SK-N-SH (cell line): Measurements from ENCODE around the gene LAPTM4A.

ENCODE experiments used
- CTCF ChIP-seq: fragments of 200-600 bp; sonication (generic); IDR thresholded peaks from 2 replicates; pipeline ENCODE4 v1.6.1; 2017; ENCODE audit warnings: antibody characterized with exemption, mild to moderate bottlenecking, moderate library complexity
- TAF1 ChIP-seq: IDR thresholded peaks from 2 replicates; pipeline ENCODE4 v1.6.1; 2012; ENCODE audit warnings: low read depth, mild to moderate bottlenecking, low read length, moderate library complexity, borderline replicate concordance
- TEAD4 ChIP-seq: IDR thresholded peaks from 2 replicates; pipeline ENCODE4 v1.4.0; 2012; ENCODE audit warnings: mild to moderate bottlenecking, borderline replicate concordance; ENCODE audit not compliant: insufficient read depth
- USF1 ChIP-seq: IDR thresholded peaks from 2 replicates; pipeline ENCODE4 v1.4.0; 2012; ENCODE audit warnings: low read depth, borderline replicate concordance
- USF2 ChIP-seq: fragments of 150-350 bp; IDR thresholded peaks from 2 replicates; pipeline ENCODE4 v1.6.1; 2017; ENCODE audit warnings: antibody characterized with exemption, low read length, low read depth, borderline replicate concordance

- no peak for TF ChIP-seq CTCF
- no peak for TF ChIP-seq USF2
- no peak for TF ChIP-seq USF1
- no peak for TF ChIP-seq TEAD4
- TF ChIP-seq TAF1 = no peak
These were observed 49.3 kb upstream of the LAPTM4A start for GRCh38 chr2:20100711-20101110.
